ENCODE measurements around the gene OCA2.

The OCA2 gene

DNA sequence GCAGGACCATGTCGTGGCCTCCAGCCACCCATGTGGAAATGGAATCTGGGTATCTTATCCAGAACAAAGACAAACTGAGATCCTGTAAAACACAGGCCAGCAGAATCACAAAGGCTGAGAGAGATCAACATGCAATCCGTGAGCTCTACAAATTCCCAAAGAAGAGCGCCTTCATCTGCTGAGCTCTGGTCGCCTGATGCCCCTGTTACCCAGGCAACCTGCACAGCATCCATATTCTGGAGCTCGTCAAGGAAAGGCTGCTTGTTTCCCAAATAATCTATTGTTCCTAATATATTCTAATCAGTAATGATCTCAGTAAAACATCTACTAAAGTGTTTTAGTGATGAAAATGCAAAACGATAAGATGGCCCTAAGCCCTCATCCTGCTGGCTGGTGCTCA, 133.6 kb downstream of the OCA2 start:
- no peak overlapping the region for H2AFZ ChIP-seq (ENCODE audit: low read depth, low read length, severe bottlenecking)
- no peaks in the 10 kb centered on the region for H3F3A ChIP-seq (ENCODE audit: insufficient read depth)
- H3K9me3 ChIP-seq (ENCODE audit: insufficient read depth, low read length) = no peaks in the 10 kb centered on the region
- H3K27ac ChIP-seq (ENCODE audit: low read depth, low read length) = no peak overlapping the region
- H3K4me3 ChIP-seq (ENCODE audit: insufficient read depth, low read length, poor library complexity, severe bottlenecking) = no peak overlapping the region
- no peaks in the 10 kb centered on the region for H3K9me2 ChIP-seq (replicated peaks; ENCODE audit: insufficient read depth, low read length)
- H4K20me1 ChIP-seq (ENCODE audit: low read depth, low read length) = no peaks in the 10 kb centered on the region
- H3K9ac ChIP-seq (ENCODE audit: low read length) = no peak overlapping the region
- no peaks in the 10 kb centered on the region for H3K36me3 ChIP-seq (ENCODE audit: low read length)
- no peaks in the 10 kb centered on the region for H3K27me3 ChIP-seq (ENCODE audit: low read length)
- H3K4me2 ChIP-seq (ENCODE audit: low read depth, low read length, poor library complexity, severe bottlenecking) = no peak overlapping the region
- no peaks in the 10 kb centered on the region for H3K79me2 ChIP-seq (ENCODE audit: insufficient read depth, low read length)
- TF ChIP-seq, protein P1, sequence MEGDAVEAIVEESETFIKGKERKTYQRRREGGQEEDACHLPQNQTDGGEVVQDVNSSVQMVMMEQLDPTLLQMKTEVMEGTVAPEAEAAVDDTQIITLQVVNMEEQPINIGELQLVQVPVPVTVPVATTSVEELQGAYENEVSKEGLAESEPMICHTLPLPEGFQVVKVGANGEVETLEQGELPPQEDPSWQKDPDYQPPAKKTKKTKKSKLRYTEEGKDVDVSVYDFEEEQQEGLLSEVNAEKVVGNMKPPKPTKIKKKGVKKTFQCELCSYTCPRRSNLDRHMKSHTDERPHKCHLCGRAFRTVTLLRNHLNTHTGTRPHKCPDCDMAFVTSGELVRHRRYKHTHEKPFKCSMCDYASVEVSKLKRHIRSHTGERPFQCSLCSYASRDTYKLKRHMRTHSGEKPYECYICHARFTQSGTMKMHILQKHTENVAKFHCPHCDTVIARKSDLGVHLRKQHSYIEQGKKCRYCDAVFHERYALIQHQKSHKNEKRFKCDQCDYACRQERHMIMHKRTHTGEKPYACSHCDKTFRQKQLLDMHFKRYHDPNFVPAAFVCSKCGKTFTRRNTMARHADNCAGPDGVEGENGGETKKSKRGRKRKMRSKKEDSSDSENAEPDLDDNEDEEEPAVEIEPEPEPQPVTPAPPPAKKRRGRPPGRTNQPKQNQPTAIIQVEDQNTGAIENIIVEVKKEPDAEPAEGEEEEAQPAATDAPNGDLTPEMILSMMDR (IDR thresholded peaks at IDR 0.05; ENCODE audit: insufficient read depth, low read length, poor library complexity, severe bottlenecking) = no peak
- no peak for TF ChIP-seq EZH2phosphoT487 (conservative IDR thresholded peaks at IDR 0.05; ENCODE audit: low read length)

DNA sequence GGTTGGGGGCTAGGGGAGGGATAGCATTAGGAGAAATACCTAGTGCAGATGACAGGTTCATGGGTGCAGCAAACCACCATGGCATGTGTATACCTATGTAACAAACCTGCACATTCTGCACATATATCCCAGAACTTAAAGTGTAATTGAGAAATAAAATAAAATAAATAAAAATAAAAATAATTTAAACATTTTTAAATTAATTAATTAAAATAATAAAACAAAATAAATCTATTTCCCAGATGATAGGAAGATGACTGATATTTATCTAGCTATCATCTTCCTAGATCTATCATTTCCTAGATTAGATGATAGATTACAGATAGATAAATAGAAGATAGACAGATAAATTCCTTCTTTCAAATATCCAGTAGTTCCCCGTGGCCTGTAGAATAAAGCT, 137.3 kb downstream of the OCA2 start:
- H3F3A ChIP-seq (ENCODE audit: insufficient read depth) = no peaks in the 10 kb centered on the region
- H3K9me2 ChIP-seq (replicated peaks; ENCODE audit: insufficient read depth, low read length) = no peaks in the 10 kb centered on the region
- no peak overlapping the region for H3K9ac ChIP-seq (ENCODE audit: low read length)
- H3K27me3 ChIP-seq (ENCODE audit: low read length) = no peaks in the 10 kb centered on the region
- H3K9me3 ChIP-seq (ENCODE audit: insufficient read depth, low read length) = no peaks in the 10 kb centered on the region
- no peaks in the 10 kb centered on the region for H4K20me1 ChIP-seq (ENCODE audit: low read depth, low read length)
- no peak overlapping the region for H3K4me2 ChIP-seq (ENCODE audit: low read depth, low read length, poor library complexity, severe bottlenecking)
- H3K36me3 ChIP-seq (ENCODE audit: low read length) = no peaks in the 10 kb centered on the region
- TF ChIP-seq EZH2phosphoT487 (conservative IDR thresholded peaks at IDR 0.05; ENCODE audit: low read length) = no peak
- TF ChIP-seq, protein P1 (IDR thresholded peaks at IDR 0.05; ENCODE audit: insufficient read depth, low read length, poor library complexity, severe bottlenecking) = no peak
- no peak overlapping the region for H3K4me3 ChIP-seq (ENCODE audit: insufficient read depth, low read length, poor library complexity, severe bottlenecking)
- H3K79me2 ChIP-seq (ENCODE audit: insufficient read depth, low read length) = no peaks in the 10 kb centered on the region
- no peak overlapping the region for H2AFZ ChIP-seq (ENCODE audit: low read depth, low read length, severe bottlenecking)
- no peak overlapping the region for H3K27ac ChIP-seq (ENCODE audit: low read depth, low read length)

DNA sequence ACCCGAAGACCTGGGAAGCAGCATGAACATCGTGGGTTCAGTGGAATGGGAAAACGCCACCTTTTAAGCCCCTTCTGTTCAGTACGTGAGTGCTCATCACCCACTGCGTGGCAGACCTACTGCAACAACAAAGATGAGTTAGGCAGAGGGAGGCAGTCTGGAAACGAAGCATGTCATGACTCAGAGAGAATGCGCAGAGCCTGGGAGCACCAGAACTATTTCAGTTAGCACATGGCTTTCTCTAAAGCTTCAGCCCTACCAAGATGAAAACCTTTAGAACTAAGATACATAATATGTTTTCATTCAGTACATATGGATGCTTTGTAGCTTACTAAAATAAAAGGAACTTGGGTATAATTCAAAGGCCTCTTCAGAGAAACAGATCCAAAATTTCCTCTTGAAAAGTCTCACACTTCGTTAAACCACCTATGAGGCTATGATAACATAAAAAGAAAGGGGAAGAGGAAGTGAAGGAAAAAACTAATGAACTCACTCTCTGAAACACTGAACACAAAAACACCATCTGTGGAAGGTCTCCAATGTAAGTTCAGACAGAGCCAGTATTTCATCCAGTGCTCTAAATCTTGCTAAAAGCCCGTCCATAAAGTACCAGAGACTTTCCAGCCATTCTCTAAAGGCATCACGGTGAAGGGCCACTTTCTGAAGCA, 140.1 kb downstream of the OCA2 start:
- Histone ChIP-seq H3K9me2 (replicated peaks; ENCODE audit: insufficient read depth, low read length) (no peaks in the 10 kb centered on the region), H3K36me3 (ENCODE audit: low read length) (no peaks in the 10 kb centered on the region), H3K27ac (ENCODE audit: low read depth, low read length) (no peak overlapping the region), H3K9me3 (ENCODE audit: insufficient read depth, low read length) (no peaks in the 10 kb centered on the region), H3K4me2 (ENCODE audit: low read depth, low read length, poor library complexity, severe bottlenecking) (no peak overlapping the region), H3K27me3 (ENCODE audit: low read length) (no peaks in the 10 kb centered on the region), H3K4me3 (ENCODE audit: insufficient read depth, low read length, poor library complexity, severe bottlenecking) (no peak overlapping the region), H3F3A (ENCODE audit: insufficient read depth) (no peaks in the 10 kb centered on the region), H4K20me1 (ENCODE audit: low read depth, low read length) (no peaks in the 10 kb centered on the region), H2AFZ (ENCODE audit: low read depth, low read length, severe bottlenecking) (no peak overlapping the region), H3K79me2 (ENCODE audit: insufficient read depth, low read length) (no peaks in the 10 kb centered on the region), H3K9ac (ENCODE audit: low read length) (no peak overlapping the region)
- TF ChIP-seq, protein P1 (IDR thresholded peaks at IDR 0.05; ENCODE audit: insufficient read depth, low read length, poor library complexity, severe bottlenecking) = no peak
- no peak for TF ChIP-seq EZH2phosphoT487 (conservative IDR thresholded peaks at IDR 0.05; ENCODE audit: low read length)
